ENCODE measurements around the gene CNGB1. TPM values are rescaled to one million over a fixed set of nuclear protein-coding genes. Genes with fewer than 3 reads are reported as not detected.

CNGB1 gene
- total RNA-seq = not detected in 2 replicates

DNA sequence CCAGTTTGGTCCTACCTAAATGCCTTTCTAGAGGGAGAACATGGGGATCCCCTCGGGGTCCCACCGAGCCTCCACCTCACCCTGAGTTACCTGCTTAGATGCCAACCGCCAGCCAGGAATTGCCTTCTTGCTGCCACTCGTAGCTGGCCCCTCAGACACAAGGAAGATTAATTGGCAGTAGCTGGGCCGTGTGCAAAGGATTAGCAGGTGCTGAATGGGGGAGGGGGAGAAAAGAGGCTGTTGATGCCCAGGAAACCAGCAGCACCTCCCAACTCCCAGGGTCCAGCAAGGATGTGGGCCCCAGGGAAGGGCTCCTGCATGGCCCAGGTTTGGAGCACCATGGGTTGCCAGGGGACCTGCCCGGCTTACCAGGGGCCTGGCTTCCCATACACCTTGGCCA, at the start of gene CNGB1:
CNGB1 (minus strand) TSS at position 159 of the 400 bp plus-strand sequence. CDS start 3,842 bp downstream, outside the sequence.

DNA sequence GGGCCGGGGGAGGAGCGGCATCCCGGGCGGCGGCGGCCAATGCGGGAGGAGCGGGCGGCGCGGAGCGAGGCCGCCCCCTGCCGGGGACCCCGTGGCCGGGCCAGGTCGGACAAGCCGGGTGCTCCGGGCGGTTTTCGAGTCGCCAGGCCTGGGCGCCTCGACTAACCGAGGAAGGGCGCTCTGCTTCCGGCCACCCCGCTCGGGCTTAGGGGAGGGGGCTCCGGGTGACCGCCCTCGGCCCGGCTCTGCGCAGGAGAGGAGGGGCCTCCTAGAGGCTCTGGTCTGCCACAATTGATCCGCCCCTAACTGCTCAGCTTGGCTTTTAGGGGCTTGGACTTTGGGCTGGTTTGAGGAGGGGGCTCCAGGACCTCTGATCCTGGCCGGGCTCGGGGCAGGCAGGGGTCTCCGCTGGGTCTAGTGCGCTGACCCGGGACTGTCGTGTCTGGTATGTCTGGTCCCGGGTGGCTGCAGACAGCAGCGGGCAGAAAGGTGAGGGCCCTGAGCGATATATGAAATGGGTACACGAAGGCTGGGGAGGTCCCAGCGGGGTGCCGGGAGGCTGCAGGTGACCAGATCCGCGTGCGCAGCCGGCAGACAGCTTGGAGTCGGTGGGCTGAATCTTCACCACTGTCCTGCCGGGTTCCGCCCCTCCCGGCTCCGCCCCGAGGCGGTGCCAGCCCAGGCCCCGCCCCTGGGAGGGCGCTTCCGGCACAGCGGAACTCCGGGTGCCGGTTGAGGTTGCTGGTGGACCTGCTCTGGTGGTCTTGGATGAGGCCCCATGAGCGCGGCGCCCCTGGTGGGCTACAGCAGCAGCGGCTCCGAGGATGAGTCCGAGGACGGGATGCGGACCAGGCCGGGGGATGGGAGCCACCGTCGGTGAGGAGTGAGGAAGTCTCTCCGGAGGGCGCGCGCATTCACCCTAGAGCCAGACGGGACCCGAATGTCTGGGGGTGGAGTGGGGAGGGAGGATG, 30.1 kb upstream of the CNGB1 start, which contains the start of gene USB1:
USB1 (plus strand) TSS at position 702 of the 971 bp plus-strand sequence; CDS start at position 779, 77 bp downstream.

DNA sequence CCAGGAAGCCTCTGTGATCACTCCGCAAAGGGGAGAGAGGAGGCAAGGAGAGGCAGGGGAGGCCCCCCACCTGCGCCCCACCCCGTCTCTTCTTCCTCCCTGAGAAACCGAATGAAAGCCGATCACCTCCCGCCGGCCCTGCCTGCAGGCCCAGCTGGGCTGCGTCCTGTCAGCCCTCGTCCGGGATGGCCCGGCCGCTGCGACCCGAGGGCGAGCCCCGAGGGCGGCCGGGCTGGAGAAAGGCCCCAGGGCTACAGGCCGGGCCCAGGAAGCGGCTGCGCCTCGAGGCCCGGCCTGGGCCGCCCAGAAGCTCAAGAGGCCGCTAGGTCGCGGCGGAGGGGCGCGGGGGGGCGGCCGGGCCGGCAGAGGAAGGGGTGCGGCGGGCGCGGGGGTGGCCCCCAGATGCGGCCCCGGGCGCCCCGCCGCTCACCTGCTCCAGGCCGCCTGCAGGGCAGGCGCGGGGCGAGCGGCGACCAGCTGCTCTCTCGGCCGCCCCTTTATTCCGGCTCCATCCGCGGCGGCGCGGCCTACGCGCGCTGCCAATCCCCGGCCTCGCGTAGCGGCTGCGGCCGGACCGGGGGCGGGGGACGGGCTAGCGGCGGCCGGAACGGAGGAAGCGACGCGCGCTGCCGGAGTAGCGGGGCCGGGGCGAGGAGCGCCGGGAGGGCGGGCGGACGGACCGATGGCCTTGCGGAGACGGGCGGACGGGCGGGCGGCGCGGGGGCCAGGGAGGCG, 29.2 kb upstream of the CNGB1 start, which contains the start of gene ZNF319:
ZNF319 (minus strand) TSS at position 702 of the 735 bp plus-strand sequence. CDS start 2,407 bp downstream, outside the sequence.

Other genes starting within 250 kb of the CNGB1 start
- 34.6 and 40.9 TPM in 2 replicates for gene KATNB1, start 235.4 kb downstream of the CNGB1 start, total RNA-seq
- 38.3 and 44.1 TPM in 2 replicates for gene KIFC3, start 168.6 kb downstream of the CNGB1 start, total RNA-seq
- gene ZNF319, start 29.5 kb upstream of the CNGB1 start, total RNA-seq = 3.0 and 4.9 TPM in 2 replicates
- 11.0 and 24.3 TPM in 2 replicates for gene USB1, start 30.3 kb upstream of the CNGB1 start, total RNA-seq
- gene MMP15, start 54.6 kb upstream of the CNGB1 start, total RNA-seq = 0.18 TPM in 1 of 2 replicates, not detected in the other
- gene CFAP20, start 158.3 kb upstream of the CNGB1 start, total RNA-seq = 23.1 and 52.6 TPM in 2 replicates
- gene CSNK2A2, start 227.0 kb upstream of the CNGB1 start, total RNA-seq = 18.5 and 19.3 TPM in 2 replicates